CD4-positive, alpha-beta T cell treated with Interleukin-4 for 4 hours (primary cell): ENCODE results near the gene RPS13.
"Not testable (repeated sequence)": the region's sequence is repeated elsewhere in the genome, so short reads cannot be mapped to it uniquely, and the experiment has no call there.

Source experiments
- DNase-seq: peaks from one replicate; pipeline ENCODE4 v3.0.0-alpha.2; 2020

The RPS13 gene

DNA sequence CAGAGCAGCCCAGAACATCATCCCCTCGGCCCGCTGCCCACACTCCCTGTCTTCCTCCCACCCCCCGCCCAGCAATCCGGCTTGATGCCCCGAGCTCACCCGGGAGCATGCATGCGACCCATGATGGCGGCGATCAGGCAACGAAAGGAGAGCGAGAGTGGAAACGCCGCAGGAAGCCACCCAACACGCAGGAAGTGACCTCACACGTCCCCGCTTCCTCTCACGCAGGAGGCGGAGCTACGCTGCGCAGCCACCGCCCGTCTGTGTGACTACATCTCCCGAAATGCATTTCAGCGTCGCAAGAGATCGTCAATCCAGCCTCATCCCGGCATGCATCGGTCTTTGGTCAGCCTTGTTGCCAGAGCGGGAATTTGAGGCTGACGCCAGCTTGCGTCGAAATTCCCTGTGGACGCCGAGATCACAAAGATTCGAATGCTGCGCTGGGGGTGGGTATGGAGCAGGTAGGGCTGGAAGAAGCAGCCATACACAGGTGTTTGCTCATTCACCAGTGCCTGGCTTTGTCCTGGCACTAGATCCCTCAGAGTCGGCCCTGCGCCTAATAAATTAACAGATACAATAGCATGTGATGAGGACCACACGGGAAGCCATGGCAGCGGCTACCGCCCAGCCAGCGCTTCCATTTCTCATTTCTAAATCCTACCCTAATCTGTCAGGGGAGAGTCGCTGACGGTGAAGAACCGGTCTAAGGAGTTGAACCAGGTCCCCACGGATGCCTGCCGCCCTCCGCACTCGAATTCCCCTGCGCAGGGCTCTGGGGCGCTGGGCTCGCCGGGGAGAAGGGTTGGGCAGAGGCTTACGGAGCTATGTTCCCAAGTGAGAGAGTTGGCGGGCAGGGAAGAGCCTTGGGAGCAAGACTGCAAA lies at the start of gene RPS13:
TSS of gene RPS13 (minus strand) at position 148 of the 882 bp plus-strand sequence. CDS start at position 122, 26 bp downstream.
- DNase-seq, result peak; percentile 94

GRCh38 chr11:17121981-17122380 lies 44.5 kb upstream of the RPS13 start:
- DNase-seq, result no peak

- DNase-seq, result no peak
Measured at GRCh38 chr11:17117262-17117661, 39.8 kb upstream of the RPS13 start.

GRCh38 chr11:17116117-17116516 lies 38.6 kb upstream of the RPS13 start:
- DNase-seq, result no peak

DNA sequence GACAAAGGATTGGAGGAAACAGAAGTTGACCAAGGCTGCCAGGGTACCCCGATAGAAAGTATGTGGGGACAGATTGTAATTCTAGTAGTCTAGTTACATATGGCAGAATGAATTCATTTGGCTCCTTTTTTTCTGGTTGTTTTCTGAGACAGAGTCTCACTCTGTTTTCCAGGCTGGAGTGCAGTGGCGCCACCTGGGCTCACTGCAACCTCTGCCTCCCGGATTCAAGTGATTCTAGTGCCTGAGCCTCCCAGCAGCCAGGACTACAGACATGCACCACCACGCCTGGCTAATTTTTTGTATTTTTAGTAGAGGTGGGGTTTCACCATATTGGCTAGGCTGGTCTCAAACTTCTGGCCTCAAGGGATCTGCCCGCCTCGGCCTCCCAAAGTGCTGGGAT lies 30.3 kb upstream of the RPS13 start:
- not testable (repeated sequence) for DNase-seq

- not testable (repeated sequence) for DNase-seq
Measured at GRCh38 chr11:17105404-17106040, 28.1 kb upstream of the RPS13 start.

GRCh38 chr11:17102462-17102861 lies 25.0 kb upstream of the RPS13 start:
- no peak for DNase-seq

- no peak for DNase-seq
Measured at GRCh38 chr11:17098658-17099057, 21.2 kb upstream of the RPS13 start.

- DNase-seq, result no peak
Measured at GRCh38 chr11:17098038-17098437, 20.6 kb upstream of the RPS13 start.

DNA sequence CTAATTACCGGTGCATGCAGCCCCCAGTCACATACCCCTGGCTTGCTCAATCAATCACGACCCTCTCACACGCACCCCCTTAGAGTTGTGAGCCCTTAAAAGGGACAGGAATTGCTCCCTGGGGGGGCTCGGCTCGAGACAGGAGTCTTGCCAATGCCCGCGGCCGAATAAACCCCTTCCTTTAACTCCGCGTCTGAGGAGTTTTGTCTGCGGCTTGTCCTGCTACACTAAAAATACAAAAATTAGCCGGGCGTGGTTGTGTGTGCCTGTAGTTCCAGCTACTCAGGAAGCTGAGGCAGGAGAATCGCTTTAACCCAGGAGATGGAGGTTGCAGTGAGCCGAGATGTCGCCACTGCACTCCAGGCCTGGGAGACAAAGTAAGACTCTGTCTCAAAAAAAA lies 8.5 kb upstream of the RPS13 start:
- not testable (repeated sequence) for DNase-seq

DNA sequence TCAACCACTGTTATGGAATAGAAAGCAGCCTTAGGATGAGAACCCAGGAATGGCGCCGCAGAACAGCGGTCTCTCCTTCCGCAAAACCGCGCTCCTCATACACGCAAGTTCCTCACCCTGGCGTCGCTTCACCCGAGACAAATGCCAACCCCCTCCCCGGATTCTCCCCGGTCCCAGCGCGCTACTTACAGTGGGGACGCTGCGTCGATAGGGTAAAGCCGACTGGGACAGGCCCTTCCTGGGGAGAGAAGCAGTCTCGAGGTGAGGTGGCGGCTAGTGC lies 287 bp downstream of the RPS13 start:
- DNase-seq, result no peak

- DNase-seq, result no peak
Measured at GRCh38 chr11:17076517-17077239, 789 bp downstream of the RPS13 start.

DNA sequence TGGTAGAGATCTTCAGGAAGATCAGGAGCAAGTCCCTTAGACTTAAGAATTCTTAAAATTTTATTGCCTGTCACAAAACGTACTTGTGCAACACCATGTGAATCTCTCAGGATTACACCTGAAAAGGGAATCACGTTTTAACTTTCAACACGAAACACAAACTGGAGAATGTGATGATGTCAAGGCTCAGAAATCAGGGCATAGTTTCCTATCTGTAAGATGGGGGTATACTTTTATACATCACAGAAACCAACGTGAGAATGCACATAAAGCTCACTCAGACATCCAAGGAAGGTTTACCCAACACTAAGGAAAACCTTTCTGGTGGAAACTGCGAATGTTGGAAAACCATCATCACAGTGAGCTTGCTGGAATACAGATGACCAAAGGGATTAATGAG lies 2.0 kb downstream of the RPS13 start:
- DNase-seq, result no peak

DNA sequence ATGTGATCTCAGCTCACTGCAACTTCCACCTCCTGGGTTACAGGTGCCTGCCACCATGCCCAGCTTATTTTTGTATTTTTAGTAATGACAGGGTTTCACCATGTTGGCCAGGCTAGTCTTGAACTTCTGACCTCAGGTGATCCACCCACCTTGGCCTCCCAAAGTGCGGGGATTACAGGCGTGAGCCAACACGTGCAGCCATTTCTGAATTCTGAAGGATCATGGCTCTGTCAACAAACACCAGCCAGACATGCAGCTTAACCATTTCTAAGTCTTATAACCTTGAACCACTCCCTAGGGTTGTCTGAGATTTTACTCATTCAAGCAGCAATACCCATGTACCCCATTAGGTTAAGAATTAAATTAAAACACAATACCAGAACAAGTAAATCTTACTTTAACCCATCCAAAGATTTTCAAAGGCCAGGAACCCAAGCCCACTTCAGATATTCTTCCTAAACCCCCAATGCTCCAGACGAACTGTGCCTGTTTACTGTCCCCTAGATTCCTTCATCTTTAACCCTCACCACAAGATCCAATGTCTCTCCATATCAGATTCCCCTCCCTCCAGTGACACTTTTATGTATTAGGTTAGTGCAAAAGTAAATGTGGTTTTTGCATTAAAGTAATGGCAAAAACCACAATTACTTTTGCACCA lies 4.0 kb downstream of the RPS13 start:
- no peak for DNase-seq

- DNase-seq, result no peak
Measured at GRCh38 chr11:17067417-17067816, 10.1 kb downstream of the RPS13 start.

GRCh38 chr11:17066691-17067090 lies 10.8 kb downstream of the RPS13 start:
- no peak for DNase-seq

GRCh38 chr11:17063171-17064002 lies 14.1 kb downstream of the RPS13 start:
- peak; percentile 11 for DNase-seq

GRCh38 chr11:17051146-17051545 lies 26.3 kb downstream of the RPS13 start:
- DNase-seq, result not testable (repeated sequence)

DNA sequence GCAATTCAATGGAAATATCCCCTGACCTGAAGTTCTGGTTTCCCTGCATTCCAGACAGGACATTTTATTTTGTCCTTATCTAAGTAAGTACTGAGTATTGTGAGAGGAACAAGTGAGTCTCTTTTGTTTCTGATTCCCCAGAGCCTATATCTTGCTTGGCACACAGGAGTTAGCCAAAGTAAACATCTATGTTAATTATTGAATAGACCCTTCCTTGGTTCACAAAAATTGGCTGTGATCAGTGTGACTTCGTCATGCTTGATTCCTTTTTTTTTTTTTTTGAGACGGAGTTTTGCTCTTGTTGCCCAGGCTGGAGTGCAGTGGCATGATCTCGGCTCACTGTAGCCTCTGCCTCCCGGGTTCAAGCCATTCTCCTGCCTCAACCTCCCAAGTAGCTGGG lies 29.0 kb downstream of the RPS13 start:
- not testable (repeated sequence) for DNase-seq

DNA sequence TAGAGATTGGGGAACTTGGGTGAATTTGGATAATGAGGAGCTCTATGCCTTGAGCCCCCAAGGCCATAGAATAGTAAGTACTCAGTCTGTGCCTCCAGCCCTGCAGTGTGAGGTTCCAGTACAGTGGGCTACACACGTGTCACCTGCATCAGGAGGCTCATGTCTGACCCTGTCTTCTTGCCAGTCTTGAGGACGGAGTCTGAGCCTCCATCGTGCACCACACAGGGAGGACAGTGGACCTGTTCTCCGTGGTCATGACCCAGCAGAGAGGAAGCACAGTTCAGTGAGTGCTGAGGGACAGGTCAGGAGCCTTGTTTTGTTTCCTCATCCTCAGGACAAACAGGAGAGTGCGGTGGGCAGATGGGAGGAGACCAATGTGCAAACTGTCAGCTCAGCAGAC lies 30.8 kb downstream of the RPS13 start:
- no peak for DNase-seq

GRCh38 chr11:17036666-17037658 lies 40.5 kb downstream of the RPS13 start:
- no peak for DNase-seq
